ENCODE measurements around the gene SDK1. TPM values are rescaled to one million over a fixed set of nuclear protein-coding genes. Genes with fewer than 3 reads are reported as not detected.

The SDK1 gene
- total RNA-seq, 4 donors from 2014 or later, result 1.2 to 1.8 (median 1.5) TPM

- in situ Hi-C loops (cut with MboI; ENCODE audit: low sequenced_read_pairs in 4 of 4), result no loop called here
- TF ChIP-seq CTCF (IDR thresholded peaks at IDR 0.05 in 4 of 5, conservative IDR thresholded peaks at IDR 0.05 in 1 of 5) (no peak), POLR2A (IDR thresholded peaks at IDR 0.05) (no peak)
- DNase-seq (no peak), ATAC-seq (no peak)
- Histone ChIP-seq H3K9me3 (no peaks in the 10 kb centered on the region), H3K27me3 (peaks cover 0 to 5% (median 0%) of the 10 kb centered on the region in 3 donors), H3K27ac (no peak overlapping the region), H3K4me3 (no peak overlapping the region), H3K36me3 (no peaks in the 10 kb centered on the region), H3K4me1 (no peaks in the 10 kb centered on the region)
- intact Hi-C loops (cut with DNase I; ENCODE audit: low total_unique reads), result no loop called here
These were observed 926.3 kb downstream of the SDK1 start for GRCh38 chr7:4227105-4228010.

GRCh38 chr7:4230352-4230751 lies 929.3 kb downstream of the SDK1 start:
- intact Hi-C loops (cut with DNase I; ENCODE audit: low total_unique reads), result no loop called here
- no peak for TF ChIP-seq POLR2A (IDR thresholded peaks at IDR 0.05)
- no peak for TF ChIP-seq CTCF (IDR thresholded peaks at IDR 0.05 in 4 of 5, conservative IDR thresholded peaks at IDR 0.05 in 1 of 5)

GRCh38 chr7:4233146-4233545 lies 932.1 kb downstream of the SDK1 start:
- H3K4me1 ChIP-seq, result no peaks in the 10 kb centered on the region
- no peaks in the 10 kb centered on the region for H3K36me3 ChIP-seq
- DNase-seq, result no peak
- in situ Hi-C loops (cut with MboI; ENCODE audit: low sequenced_read_pairs in 4 of 4) (no loop called here), intact Hi-C loops (cut with DNase I; ENCODE audit: low total_unique reads) (no loop called here)
- ATAC-seq, result no peak
- H3K27ac ChIP-seq, result no peak overlapping the region
- H3K27me3 ChIP-seq, result no peaks in the 10 kb centered on the region
- no peak overlapping the region for H3K4me3 ChIP-seq
- no peaks in the 10 kb centered on the region for H3K9me3 ChIP-seq
- no peak for TF ChIP-seq POLR2A (IDR thresholded peaks at IDR 0.05)
- no peak for TF ChIP-seq CTCF (IDR thresholded peaks at IDR 0.05 in 4 of 5, conservative IDR thresholded peaks at IDR 0.05 in 1 of 5)

More at GRCh38 chr7:4230352-4230751, 929.3 kb downstream of the SDK1 start:
- Histone ChIP-seq H3K4me3 (no peak overlapping the region), H3K36me3 (no peaks in the 10 kb centered on the region), H3K27me3 (peaks cover 0 to 5% (median 0%) of the 10 kb centered on the region in 3 donors), H3K9me3 (no peaks in the 10 kb centered on the region), H3K27ac (no peak overlapping the region), H3K4me1 (no peaks in the 10 kb centered on the region)
- in situ Hi-C loops (cut with MboI; ENCODE audit: low sequenced_read_pairs in 4 of 4), result no loop called here
- DNase-seq (no peak), ATAC-seq (no peak)

GRCh38 chr7:4233621-4234497 lies 932.8 kb downstream of the SDK1 start:
- in situ Hi-C loops (cut with MboI; ENCODE audit: low sequenced_read_pairs in 4 of 4) (no loop called here), intact Hi-C loops (cut with DNase I; ENCODE audit: low total_unique reads) (no loop called here)
- Histone ChIP-seq H3K4me1 (no peaks in the 10 kb centered on the region), H3K27ac (no peak overlapping the region), H3K27me3 (no peaks in the 10 kb centered on the region), H3K9me3 (no peaks in the 10 kb centered on the region), H3K4me3 (no peak overlapping the region), H3K36me3 (no peaks in the 10 kb centered on the region)
- no peak for ATAC-seq
- DNase-seq, result no peak
- TF ChIP-seq POLR2A (IDR thresholded peaks at IDR 0.05) (no peak), CTCF (IDR thresholded peaks at IDR 0.05 in 4 of 5, conservative IDR thresholded peaks at IDR 0.05 in 1 of 5) (no peak)
